HepG2 (cell line): ENCODE results near the gene PACRGL. TPM values are rescaled to one million over a fixed set of nuclear protein-coding genes. Genes with fewer than 3 reads are reported as not detected.

ENCODE experiments used
- ATAC-seq: fragments of 200-7000 bp; cut with Tn5 transposase; 3 replicates; pipeline ENCODE4 v1.9.1; 2020; ENCODE audit warnings: mild to moderate bottlenecking, moderate library complexity
- BruUV-seq: library from RNA; stranded (reverse); fragments of 400-500 nt; replicated peaks from 2 replicates; lab custom pipeline; 2021; lab: Mats Ljungman, UMichigan
- CTCF ChIA-PET: fragments of 300-600 bp; formaldehyde crosslinking; extraction: SDS; loops from one replicate; lab custom pipeline; 2021; ENCODE audit warnings: low total read pairs, inconsistent platforms, low intra/inter-chr PET ratio; lab: Yijun Ruan, JAX
- POLR2A ChIA-PET: fragments of 350-600 bp; sonication (Branson Sonifier 250); formaldehyde crosslinking; loops from one replicate; lab custom pipeline; 2020; ENCODE audit warnings: antibody characterized with exemption, inconsistent platforms; lab: Yijun Ruan, JAX
- DNase-seq: peaks from one replicate; pipeline ENCODE4 v3.0.0-alpha.2; 2015; ENCODE audit warnings: low spot score
- FAIRE-seq: peaks from 3 replicates; lab custom pipeline; 2011; peaks lifted over from hg19 to GRCh38; lab: Jason Lieb, UNC
- H2AFZ ChIP-seq: one replicate; pipeline ENCODE4 v1.6.1; 2011; ENCODE audit warnings: low read length, inconsistent platforms
- H3K27ac ChIP-seq: fragments of 300-600 bp; 3 replicates; pipeline ENCODE4 v1.8.0; 2011; ENCODE audit warnings: mixed run types, mild to moderate bottlenecking, mixed read lengths, low read length, inconsistent platforms; ENCODE audit not compliant: insufficient read depth; ENCODE audit errors: extremely low read length
- H3K27me3 ChIP-seq, 2 experiments: fragments of 200-600 bp in 1 of 2; 2 replicates in 1 of 2; 3 replicates in 1 of 2; pipeline versions ENCODE4 v1.6.0 to v1.8.0; 2011; ENCODE audit warnings: low read length in 2 of 2, mild to moderate bottlenecking in 2 of 2, moderate library complexity in 2 of 2, inconsistent platforms in 1 of 2; ENCODE audit not compliant: insufficient read depth in 2 of 2, control insufficient read depth in 1 of 2
- H3K36me3 ChIP-seq, 2 experiments: fragments of 200-600 bp in 1 of 2; replicated peaks in 1 of 2; 2 replicates in 1 of 2; 3 replicates in 1 of 2; pipeline versions ENCODE4 v1.5.1 to v1.8.0; 2011; ENCODE audit warnings: low read length in 2 of 2, inconsistent platforms in 1 of 2; ENCODE audit not compliant: insufficient read depth in 2 of 2, control insufficient read depth in 1 of 2
- H3K4me1 ChIP-seq: 2 replicates; pipeline ENCODE4 v1.5.1; 2012; ENCODE audit warnings: low read length, inconsistent platforms; ENCODE audit not compliant: insufficient read depth
- H3K4me2 ChIP-seq: 2 replicates; pipeline ENCODE4 v1.6.0; 2011; ENCODE audit warnings: low read depth, low read length, inconsistent platforms
- H3K4me3 ChIP-seq, 3 experiments: fragments of 200-600 bp in 1 of 3; sonication (generic), shearing (Covaris generic) in 1 of 3; replicated peaks in 1 of 3; 2 replicates each; pipeline ENCODE4 v1.5.1; 2011 to 2016; ENCODE audit warnings: low read length in 3 of 3, inconsistent platforms in 2 of 3, low read depth in 2 of 3, mild to moderate bottlenecking in 2 of 3, control low read depth in 1 of 3, mixed read lengths in 1 of 3; ENCODE audit not compliant: insufficient read depth in 1 of 3
- H3K79me2 ChIP-seq: one replicate; pipeline ENCODE4 v1.6.1; 2011; ENCODE audit warnings: low read length, inconsistent platforms; ENCODE audit not compliant: insufficient read depth
- H3K9ac ChIP-seq: 2 replicates; pipeline ENCODE4 v1.6.0; 2011; ENCODE audit warnings: mild to moderate bottlenecking, low read depth, low read length, inconsistent platforms; ENCODE audit not compliant: insufficient read depth
- H3K9me3 ChIP-seq: 2 replicates; pipeline ENCODE4 v1.5.1; 2012; ENCODE audit warnings: mild to moderate bottlenecking, low read length
- H4K20me1 ChIP-seq: 2 replicates; pipeline ENCODE4 v1.6.0; 2011; ENCODE audit warnings: inconsistent platforms, mild to moderate bottlenecking, low read length, moderate library complexity; ENCODE audit not compliant: insufficient read depth
- DZIP1 ChIP-seq: sonication (generic); formaldehyde crosslinking; IDR thresholded peaks from 2 replicates; pipeline ENCODE4 v1.5.0; 2020; ENCODE audit warnings: mild to moderate bottlenecking, missing genetic modification reagents
- ONECUT2 ChIP-seq: sonication (generic); formaldehyde crosslinking; IDR thresholded peaks from 2 replicates; pipeline ENCODE4 v1.4.0; 2020; ENCODE audit warnings: missing genetic modification reagents
- PAF1 ChIP-seq: IDR thresholded peaks from 2 replicates; pipeline ENCODE4 v1.6.1; 2016; ENCODE audit warnings: missing genetic modification reagents, missing compliant biosample characterization
- RXRB ChIP-seq: IDR thresholded peaks from 2 replicates; pipeline ENCODE4 v1.6.1; 2016; ENCODE audit warnings: borderline replicate concordance, missing genetic modification reagents, missing compliant biosample characterization
- ZNF777 ChIP-seq: sonication (generic); formaldehyde crosslinking; IDR thresholded peaks from 2 replicates; pipeline ENCODE4 v1.4.0; 2020; ENCODE audit warnings: missing genetic modification reagents
- ZNF879 ChIP-seq: sonication (generic); formaldehyde crosslinking; IDR thresholded peaks from 2 replicates; pipeline ENCODE4 v1.8.1; 2023; ENCODE audit warnings: missing genetic modification reagents
- WGBS: methylation state at CpG from one replicate; pipeline ENCODE4 v1.1.6; 2017; ENCODE audit warnings: low lambda C conversion rate; 5-methylcytosine and 5-hydroxymethylcytosine counted together
- in situ Hi-C: cut with HindIII; loops from 2 replicates; pipeline ENCODE4 v1.10.0; 2017; ENCODE audit warnings: low pct_unique_long_range_greater_than_20kb; ENCODE audit not compliant: extremely low pct_ligation_motif_present
- intact Hi-C: fragments of 100-400 bp; cut with micrococcal nuclease; formaldehyde crosslinking; loops from one replicate; pipeline ENCODE4 v1.10.0; 2022; ENCODE audit not compliant: unreplicated experiment
- polyA plus RNA-seq, 8 experiments: library from polyadenylated mRNA; depleted of rRNA in 3 of 8; stranded (reverse) in 7 of 8; unstranded in 1 of 8; fragments of >200 nt; fragmentation: Illumina TruSeq in 4 of 8; extraction: Trizol in 4 of 8; gene quantifications; 2 replicates each; pipeline versions ENCODE4 v1.2.1 to v1.2.3, GENCODE V29; 2011 to 2016; ENCODE audit warnings: low read depth in 4 of 8, missing spikeins in 1 of 8, mixed read lengths in 1 of 8; ENCODE audit not compliant: insufficient read depth in 1 of 8
- total RNA-seq, 5 experiments: library from RNA; depleted of rRNA; stranded (reverse); fragments of >200 nt; fragmentation: Illumina TruSeq; extraction: Trizol; gene quantifications; 2 replicates each; pipeline ENCODE4 v1.2.3, GENCODE V29; 2016; ENCODE audit warnings: low read depth in 1 of 5

PACRGL gene
- total and polyA plus RNA-seq, 2 of the 13 experiments (the other 11 are each of a cell fraction or from before 2014, with no cell fraction given), result 5.8 to 15.1 TPM

DNA sequence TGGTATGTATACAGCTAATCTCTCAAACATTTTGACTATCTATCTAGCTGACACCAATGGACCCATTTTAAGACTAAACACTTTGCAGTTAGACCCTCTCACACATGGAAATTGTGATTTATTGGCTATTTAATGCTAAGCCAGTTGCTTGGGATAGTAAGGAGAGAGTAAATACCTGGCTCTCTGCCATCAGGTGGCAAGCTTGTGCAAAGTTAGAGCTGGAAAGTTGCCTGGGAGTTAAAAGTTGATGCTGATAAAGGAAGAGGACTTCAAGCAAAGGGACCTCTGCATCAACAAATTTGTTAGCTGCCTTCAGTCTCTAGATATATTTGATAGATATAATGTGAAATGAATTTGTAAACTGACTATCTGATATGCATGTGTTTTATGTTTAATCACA, 61.1 kb downstream of the PACRGL start (continued):
- TF ChIP-seq DZIP1 (CRISPR knock-in tag) (no peak), PAF1 (CRISPR knock-in tag) (no peak)

- POLR2A ChIA-PET, result no interaction called here
- ATAC-seq, result no peak
- CTCF ChIA-PET, result no interaction called here
Observed at GRCh38 chr4:20761826-20762225, 61.6 kb downstream of the PACRGL start.

More at GRCh38 chr4:20761826-20762225, 61.6 kb downstream of the PACRGL start:
- no peak for TF ChIP-seq ZNF879 (CRISPR knock-in tag)
- TF ChIP-seq ONECUT2, result no peak
- TF ChIP-seq RXRB (CRISPR knock-in tag), result no peak
- TF ChIP-seq ZNF777, result no peak
- H4K20me1 ChIP-seq, result no peaks in the 10 kb centered on the region
- no peaks in the 10 kb centered on the region for H3K27me3 ChIP-seq
- H2AFZ ChIP-seq, result no peak overlapping the region
- H3K4me3 ChIP-seq, result no peak overlapping the region
- no peak overlapping the region for H3K4me2 ChIP-seq
- no peak overlapping the region for H3K9ac ChIP-seq
- no peaks in the 10 kb centered on the region for H3K4me1 ChIP-seq
- in situ Hi-C loops, result loop anchor here (25.0 kb wide), 1 partner anchor 1000 kb away; no protein-coding TSS in a partner anchor
- 50% methylated on average over 1 of the region's 1 CpG for WGBS
- H3K79me2 ChIP-seq, result no peaks in the 10 kb centered on the region
- BruUV-seq, result no TSS peak
- no peaks in the 10 kb centered on the region for H3K36me3 ChIP-seq
- no peak for DNase-seq
- intact Hi-C loops, result no loop called here
- no peaks in the 10 kb centered on the region for H3K9me3 ChIP-seq
- H3K27ac ChIP-seq, result no peak overlapping the region
- FAIRE-seq, result no peak
